Tibial nerve (tissue), 4 donors: ENCODE measurements around the gene SNPH. TPM values are rescaled to one million over a fixed set of nuclear protein-coding genes. Genes with fewer than 3 reads are reported as not detected.

Experiments used
- DNase-seq, 2 donors: peaks; one replicate each; pipeline ENCODE4 v3.0.0-alpha.2; 2019; ENCODE audit warnings: low spot score in 2 of 2
- H3K27ac ChIP-seq, 4 donors: fragments of 200-600 bp; sonication (generic) in 3 of 4; one replicate each; pipeline ENCODE4 v1.5.1; 2017 to 2019; ENCODE audit warnings: mild to moderate bottlenecking in 1 of 4
- H3K27me3 ChIP-seq, 2 donors: fragments of 200-600 bp; sonication (generic) in 1 of 2; one replicate each; pipeline versions ENCODE4 v1.5.1 to v1.6.0; 2017 to 2019
- H3K36me3 ChIP-seq, 3 donors: fragments of 200-600 bp; sonication (generic); one replicate each; pipeline ENCODE4 v1.5.1; 2018 to 2019
- H3K4me1 ChIP-seq, 4 donors: fragments of 200-600 bp; sonication (generic) in 3 of 4; one replicate each; pipeline ENCODE4 v1.5.1; 2017 to 2019
- H3K4me3 ChIP-seq, 4 donors: fragments of 200-600 bp; sonication (generic) in 3 of 4; one replicate each; pipeline ENCODE4 v1.5.1; 2017 to 2019; ENCODE audit warnings: mild to moderate bottlenecking in 1 of 4, moderate library complexity in 1 of 4
- H3K9me3 ChIP-seq, 4 donors: fragments of 200-600 bp; sonication (generic) in 3 of 4; one replicate each; pipeline ENCODE4 v1.5.1; 2017 to 2019
- CTCF ChIP-seq, 5 experiments: fragments of 200-600 bp in 3 of 5; fragments of 450-650 bp in 2 of 5; sonication (generic) in 3 of 5; IDR thresholded peaks; one replicate each; pipeline ENCODE4 v1.5.1; 2016 to 2019; ENCODE audit warnings: antibody characterized with exemption in 5 of 5, mild to moderate bottlenecking in 3 of 5, moderate library complexity in 2 of 5
- EP300 ChIP-seq, 2 donors: sonication (generic); formaldehyde crosslinking; IDR thresholded peaks; one replicate each; pipeline ENCODE4 v1.6.1; 2017; ENCODE audit warnings: antibody characterized with exemption in 2 of 2, mild to moderate bottlenecking in 1 of 2
- POLR2A ChIP-seq, 2 donors: fragments of 450-650 bp; IDR thresholded peaks; one replicate each; pipeline ENCODE4 v1.6.1; 2017; ENCODE audit warnings: antibody characterized with exemption in 2 of 2, mild to moderate bottlenecking in 2 of 2, moderate library complexity in 2 of 2
- WGBS, 2 donors: methylation state at CpG; one replicate each; pipeline ENCODE4 v1.1.5; 2018; 5-methylcytosine and 5-hydroxymethylcytosine counted together
- total RNA-seq, 4 donors: library from RNA; depleted of rRNA; stranded (reverse); fragments of >200 nt; gene quantifications; one replicate each; pipeline ENCODE4 v1.1.0, GENCODE V29; 2016

SNPH gene
- total RNA-seq, 4 donors from 2014 or later, result 4.5 to 7.4 (median 6.9) TPM

- DNase-seq, result no peak
- peaks cover 0 to 40% (median 9%) of the 10 kb centered on the region in 4 donors for H3K4me1 ChIP-seq
- H3K4me3 ChIP-seq, result no peak overlapping the region
- WGBS, 2 donors, result 59 to 70% methylated on average over 2 to 3 of the region's 3 CpGs
- TF ChIP-seq EP300 (IDR thresholded peaks at IDR 0.05), result no peak
- TF ChIP-seq POLR2A (IDR thresholded peaks at IDR 0.05), result no peak
- no peak for TF ChIP-seq CTCF (IDR thresholded peaks at IDR 0.05)
- H3K36me3 ChIP-seq, result peaks cover 0 to 37% (median 0%) of the 10 kb centered on the region in 3 donors
- no peaks in the 10 kb centered on the region for H3K9me3 ChIP-seq
- H3K27ac ChIP-seq, result no peak overlapping the region
- H3K27me3 ChIP-seq, result no peaks in the 10 kb centered on the region
These were observed 68.7 kb downstream of the SNPH start for GRCh38 chr20:1334761-1335160.

DNA sequence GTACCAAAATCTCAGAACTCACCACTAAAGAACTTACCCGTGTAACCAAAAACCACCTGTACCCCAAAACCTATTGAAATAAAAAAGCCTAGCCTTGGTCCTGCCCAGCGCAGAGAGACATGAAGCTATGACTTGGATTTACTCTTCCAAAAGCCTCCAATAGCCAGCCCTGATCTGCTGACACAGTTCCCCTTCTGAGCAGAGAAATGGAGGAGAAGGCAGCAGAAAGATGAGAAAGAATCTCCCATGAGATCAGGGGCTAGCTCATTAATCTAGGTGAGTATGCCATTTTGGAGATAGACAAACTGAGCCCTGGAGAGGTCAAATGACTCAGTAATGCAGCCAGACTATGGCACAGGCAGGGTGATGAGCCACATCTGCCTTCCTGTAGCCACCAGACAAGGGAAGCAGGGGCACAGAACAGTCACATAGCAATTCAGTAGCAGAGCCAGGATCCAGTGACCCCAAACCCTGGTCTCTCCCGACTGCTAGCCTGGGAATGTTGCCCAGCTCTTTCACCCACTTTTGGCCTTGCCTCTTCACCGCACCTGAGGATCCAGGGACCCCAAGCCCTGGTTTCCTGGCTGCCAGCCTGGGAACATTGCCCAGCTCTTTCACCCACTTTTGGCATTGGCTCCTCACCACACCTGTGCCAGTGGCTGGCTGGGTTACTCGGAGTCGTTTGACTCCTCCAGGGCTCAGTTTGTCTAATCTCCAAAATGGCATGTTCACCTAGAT lies 70.0 kb downstream of the SNPH start:
- Histone ChIP-seq H3K27me3 (no peaks in the 10 kb centered on the region), H3K4me1 (peaks cover 0 to 30% (median 5%) of the 10 kb centered on the region in 4 donors), H3K4me3 (no peak overlapping the region), H3K27ac (peak overlapping the region in 3 of 4 donors; percentile 14 to 43 (median 26)), H3K36me3 (peaks cover 0 to 28% (median 0%) of the 10 kb centered on the region in 3 donors), H3K9me3 (no peaks in the 10 kb centered on the region)
- 77 to 82% methylated on average over 6 of the region's 6 CpGs for WGBS, 2 donors
- no peak for DNase-seq
- no peak for TF ChIP-seq EP300 (IDR thresholded peaks at IDR 0.05)

- TF ChIP-seq EP300 (IDR thresholded peaks at IDR 0.05), result peak in 1 of 2 donors; percentile 55
- no peak for TF ChIP-seq POLR2A (IDR thresholded peaks at IDR 0.05)
- no peak for TF ChIP-seq CTCF (IDR thresholded peaks at IDR 0.05)
- Histone ChIP-seq H3K4me1 (peaks cover 0 to 30% (median 5%) of the 10 kb centered on the region in 4 donors), H3K27me3 (no peaks in the 10 kb centered on the region), H3K9me3 (no peaks in the 10 kb centered on the region), H3K4me3 (no peak overlapping the region), H3K36me3 (peaks cover 0 to 26% (median 0%) of the 10 kb centered on the region in 3 donors), H3K27ac (peak overlapping the region in 3 of 4 donors; percentile 15 to 43 (median 26))
- 44 to 49% methylated on average over 14 of the region's 14 CpGs for WGBS, 2 donors
- no peak for DNase-seq
These were observed 70.7 kb downstream of the SNPH start for GRCh38 chr20:1336699-1337367.

DNA sequence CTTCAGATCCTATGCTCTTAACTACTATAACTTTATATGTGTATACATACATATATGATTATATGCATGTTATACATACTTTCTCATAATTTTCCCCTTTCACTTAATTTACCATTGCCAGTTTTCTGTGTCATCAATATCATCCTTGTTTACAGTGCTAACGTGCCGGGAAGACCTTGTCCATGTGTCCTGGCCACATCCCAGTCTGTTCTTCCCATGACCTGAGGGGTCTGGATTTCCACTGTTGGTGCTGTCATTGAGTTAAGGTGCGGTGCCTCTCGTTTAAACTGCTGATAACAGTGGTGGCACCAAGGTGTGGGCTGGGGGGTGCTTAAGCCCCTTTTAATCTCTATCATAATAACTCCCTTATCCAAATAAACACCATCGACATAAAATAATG lies 71.3 kb downstream of the SNPH start:
- Histone ChIP-seq H3K27ac (peak overlapping the region in 2 of 4 donors; percentile 15 to 17), H3K9me3 (no peaks in the 10 kb centered on the region), H3K4me1 (peaks cover 0 to 30% (median 5%) of the 10 kb centered on the region in 4 donors), H3K36me3 (peaks cover 0 to 21% (median 0%) of the 10 kb centered on the region in 3 donors), H3K4me3 (no peak overlapping the region), H3K27me3 (no peaks in the 10 kb centered on the region)
- DNase-seq, result no peak
- WGBS, 2 donors, result 59 to 74% methylated on average over 5 of the region's 5 CpGs
- TF ChIP-seq CTCF (IDR thresholded peaks at IDR 0.05) (no peak), POLR2A (IDR thresholded peaks at IDR 0.05) (no peak), EP300 (IDR thresholded peaks at IDR 0.05) (no peak)

DNA sequence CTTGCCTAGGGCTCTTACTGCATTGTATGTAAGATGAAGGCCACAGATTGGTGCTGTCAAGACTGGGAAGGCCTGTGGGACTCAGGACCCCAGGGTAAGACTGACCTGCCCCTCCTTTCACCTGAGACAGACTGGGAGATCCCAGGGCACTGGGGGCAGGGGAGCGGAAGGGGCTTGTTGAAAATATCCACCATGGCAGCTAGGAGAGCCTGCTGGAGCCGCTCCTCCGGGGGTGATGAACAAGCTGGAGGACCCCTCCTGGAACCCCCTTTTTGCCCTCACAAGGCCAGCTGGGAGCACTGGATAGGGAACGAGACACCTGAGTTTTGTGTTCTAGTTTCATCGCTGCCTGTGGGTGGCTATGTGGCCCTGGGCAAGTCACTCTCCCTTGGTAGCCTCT lies 72.0 kb downstream of the SNPH start:
- no peak for TF ChIP-seq CTCF (IDR thresholded peaks at IDR 0.05)
- TF ChIP-seq EP300 (IDR thresholded peaks at IDR 0.05), result no peak
- TF ChIP-seq POLR2A (IDR thresholded peaks at IDR 0.05), result no peak
- Histone ChIP-seq H3K4me3 (no peak overlapping the region), H3K27ac (peak overlapping the region in 2 of 4 donors; percentile 15 to 17), H3K36me3 (peaks cover 0 to 18% (median 0%) of the 10 kb centered on the region in 3 donors), H3K4me1 (peaks cover 0 to 30% (median 5%) of the 10 kb centered on the region in 4 donors), H3K9me3 (no peaks in the 10 kb centered on the region), H3K27me3 (no peaks in the 10 kb centered on the region)
- 96 to 100% methylated on average over 5 of the region's 5 CpGs for WGBS, 2 donors
- no peak for DNase-seq
